Transverse colon (tissue), 3 donors: ENCODE data around the gene FOXJ3.

Experiments used
- EP300 ChIP-seq: sonication (generic); formaldehyde crosslinking; IDR thresholded peaks from one replicate; pipeline ENCODE4 v1.6.1; 2017; ENCODE audit warnings: antibody characterized with exemption, low read depth
- POLR2A ChIP-seq: fragments of 450-650 bp; IDR thresholded peaks from one replicate; pipeline ENCODE4 v1.6.1; 2016; ENCODE audit warnings: antibody characterized with exemption, mild to moderate bottlenecking, moderate library complexity
- TF ChIP-seq, protein P1 (sequence below), 5 experiments: fragments of 200-600 bp in 3 of 5; fragments of 450-650 bp in 2 of 5; sonication (generic) in 3 of 5; IDR thresholded peaks; 1 replicate in 2 of 5; 2 replicates in 3 of 5; pipeline ENCODE4 v1.5.1; 2016 to 2017; ENCODE audit warnings: antibody characterized with exemption in 5 of 5, inconsistent platforms in 3 of 5, mild to moderate bottlenecking in 2 of 5, moderate library complexity in 1 of 5

DNA sequence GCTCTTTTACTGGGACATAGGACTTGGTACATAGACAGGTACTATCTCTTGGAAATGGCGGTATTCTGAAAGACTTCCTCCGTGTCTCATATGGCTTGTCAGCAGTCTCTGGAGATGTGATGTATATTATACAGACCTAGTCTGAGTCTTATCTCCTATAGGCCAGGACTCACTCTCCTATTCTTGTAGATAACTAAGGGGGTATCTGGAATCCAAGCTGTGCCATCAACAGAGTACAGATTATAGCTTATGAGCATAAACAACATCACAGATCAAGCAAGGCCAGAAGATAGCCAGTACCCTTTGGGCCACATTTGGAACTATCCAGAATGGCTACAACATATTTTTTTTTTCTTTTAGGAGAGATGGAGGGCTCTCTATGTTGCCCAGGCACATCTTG lies 29.5 kb upstream of the FOXJ3 start:
- TF ChIP-seq, protein P1, sequence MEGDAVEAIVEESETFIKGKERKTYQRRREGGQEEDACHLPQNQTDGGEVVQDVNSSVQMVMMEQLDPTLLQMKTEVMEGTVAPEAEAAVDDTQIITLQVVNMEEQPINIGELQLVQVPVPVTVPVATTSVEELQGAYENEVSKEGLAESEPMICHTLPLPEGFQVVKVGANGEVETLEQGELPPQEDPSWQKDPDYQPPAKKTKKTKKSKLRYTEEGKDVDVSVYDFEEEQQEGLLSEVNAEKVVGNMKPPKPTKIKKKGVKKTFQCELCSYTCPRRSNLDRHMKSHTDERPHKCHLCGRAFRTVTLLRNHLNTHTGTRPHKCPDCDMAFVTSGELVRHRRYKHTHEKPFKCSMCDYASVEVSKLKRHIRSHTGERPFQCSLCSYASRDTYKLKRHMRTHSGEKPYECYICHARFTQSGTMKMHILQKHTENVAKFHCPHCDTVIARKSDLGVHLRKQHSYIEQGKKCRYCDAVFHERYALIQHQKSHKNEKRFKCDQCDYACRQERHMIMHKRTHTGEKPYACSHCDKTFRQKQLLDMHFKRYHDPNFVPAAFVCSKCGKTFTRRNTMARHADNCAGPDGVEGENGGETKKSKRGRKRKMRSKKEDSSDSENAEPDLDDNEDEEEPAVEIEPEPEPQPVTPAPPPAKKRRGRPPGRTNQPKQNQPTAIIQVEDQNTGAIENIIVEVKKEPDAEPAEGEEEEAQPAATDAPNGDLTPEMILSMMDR (IDR thresholded peaks at IDR 0.05): no peak
- no peak for TF ChIP-seq POLR2A
- no peak for TF ChIP-seq EP300
